SK-N-MC (cell line): ENCODE measurements around the gene SMC5.

ENCODE experiments used
- DNase-seq: peaks from one replicate; pipeline ENCODE4 v3.0.0-alpha.2; 2011; ENCODE audit warnings: low read depth, low spot score
- H3K27ac ChIP-seq: fragments of 200-600 bp; sonication (generic); 2 replicates; pipeline ENCODE4 v1.5.1; 2016; ENCODE audit warnings: mixed run types
- H3K36me3 ChIP-seq: fragments of 200-600 bp; sonication (generic); 2 replicates; pipeline ENCODE4 v1.6.1; 2017; ENCODE audit warnings: antibody characterized with exemption, low read length, mixed read lengths; ENCODE audit not compliant: insufficient read depth
- H3K4me3 ChIP-seq: fragments of 200-600 bp; sonication (generic); 2 replicates; pipeline ENCODE4 v1.5.1; 2016
- H3K9ac ChIP-seq: fragments of 200-600 bp; sonication (generic); 2 replicates; pipeline ENCODE4 v1.8.0; 2017; ENCODE audit warnings: mixed run types, mixed read lengths; ENCODE audit not compliant: insufficient read length
- H3K9me3 ChIP-seq: fragments of 200-600 bp; sonication (generic); 2 replicates; pipeline ENCODE4 v1.6.1; 2017; ENCODE audit warnings: low read depth, mild to moderate bottlenecking, antibody characterized with exemption, low read length, moderate library complexity, mixed read lengths
- EZH2 ChIP-seq: fragments of 200-600 bp; sonication (generic); IDR thresholded peaks from one replicate; pipeline ENCODE4 v1.6.1; 2017; ENCODE audit warnings: antibody characterized with exemption
- FOXP2 ChIP-seq: optimal IDR thresholded peaks from 2 replicates; pipeline ENCODE3; 2011; ENCODE audit warnings: mild to moderate bottlenecking, moderate library complexity; ENCODE audit not compliant: insufficient read depth; ENCODE audit errors: extremely low read length, control extremely low read depth
- POLR2AphosphoS5 ChIP-seq: IDR thresholded peaks from 2 replicates; pipeline ENCODE4 v1.6.1; 2012; ENCODE audit warnings: mild to moderate bottlenecking, low read depth, low read length, borderline replicate concordance

SMC5 gene

DNA sequence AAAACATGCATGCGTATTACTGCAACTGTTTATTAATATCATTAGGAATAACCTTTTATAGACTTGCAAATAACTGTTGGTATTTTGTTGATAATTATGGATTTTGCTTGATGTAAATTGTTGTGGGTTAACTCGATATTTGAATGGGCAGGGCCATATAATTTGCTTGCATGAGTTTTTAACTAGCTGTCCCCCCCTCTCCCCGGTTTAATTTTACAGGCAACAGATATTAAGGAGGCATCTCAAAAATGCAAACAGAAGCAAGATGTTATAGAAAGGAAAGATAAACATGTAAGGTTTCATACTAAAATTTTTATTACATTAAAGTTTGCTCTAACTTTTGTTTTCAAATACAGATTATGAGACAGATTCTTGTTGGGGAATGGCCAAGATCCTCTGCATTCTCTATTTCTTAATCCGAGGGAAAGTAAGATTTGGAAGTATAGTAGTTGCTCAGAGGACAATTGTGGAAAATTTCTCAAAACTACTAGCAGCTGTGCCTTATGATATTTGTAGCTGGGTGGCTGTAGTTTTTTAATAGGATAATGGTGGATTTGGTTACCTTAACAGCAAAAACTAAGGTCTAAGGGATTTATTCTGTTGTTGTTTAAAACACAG is 27.3 kb downstream of the SMC5 start:
- TF ChIP-seq FOXP2 (no peak), EZH2 (no peak), POLR2AphosphoS5 (no peak)
- Histone ChIP-seq H3K4me3 (no peak overlapping the region), H3K27ac (no peak overlapping the region), H3K9me3 (no peaks in the 10 kb centered on the region), H3K9ac (no peak overlapping the region), H3K36me3 (peaks cover 57% of the 10 kb centered on the region)
- DNase-seq: no peak

GRCh38 chr9:70290626-70291025 is 31.8 kb downstream of the SMC5 start:
- Histone ChIP-seq H3K9ac (no peak overlapping the region), H3K4me3 (no peak overlapping the region), H3K36me3 (peaks cover 67% of the 10 kb centered on the region), H3K9me3 (peaks cover 11% of the 10 kb centered on the region; the same call in 1 of the 2 replicates), H3K27ac (no peak overlapping the region)
- TF ChIP-seq EZH2 (no peak), FOXP2 (no peak), POLR2AphosphoS5 (no peak)
- no peak for DNase-seq

DNA sequence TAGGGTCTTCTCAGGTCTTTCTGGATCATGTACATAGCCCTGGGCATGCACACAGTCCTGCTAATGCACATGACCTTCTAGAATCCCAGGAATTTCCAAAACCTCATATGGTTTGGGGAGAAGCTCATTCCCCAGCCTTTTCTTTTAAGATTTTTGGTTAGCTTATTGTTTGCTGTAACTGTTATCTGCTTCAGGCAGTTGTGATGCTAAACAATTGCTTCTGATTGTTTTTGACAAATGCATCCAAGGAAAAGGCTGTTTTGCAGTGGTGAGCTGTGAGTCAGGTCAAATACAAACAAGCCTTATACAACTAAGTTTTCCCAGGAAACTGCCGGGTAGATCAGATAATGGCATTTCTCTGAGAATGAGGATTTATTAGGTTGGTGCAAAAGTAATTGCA is 32.7 kb downstream of the SMC5 start:
- H3K9me3 ChIP-seq: peaks cover 11% of the 10 kb centered on the region; the same call in 1 of the 2 replicates
- no peak overlapping the region for H3K27ac ChIP-seq
- no peak overlapping the region for H3K4me3 ChIP-seq
- H3K36me3 ChIP-seq: peaks cover 66% of the 10 kb centered on the region
- H3K9ac ChIP-seq: no peak overlapping the region
- no peak for DNase-seq
- TF ChIP-seq FOXP2 (no peak), EZH2 (no peak), POLR2AphosphoS5 (no peak)

DNA sequence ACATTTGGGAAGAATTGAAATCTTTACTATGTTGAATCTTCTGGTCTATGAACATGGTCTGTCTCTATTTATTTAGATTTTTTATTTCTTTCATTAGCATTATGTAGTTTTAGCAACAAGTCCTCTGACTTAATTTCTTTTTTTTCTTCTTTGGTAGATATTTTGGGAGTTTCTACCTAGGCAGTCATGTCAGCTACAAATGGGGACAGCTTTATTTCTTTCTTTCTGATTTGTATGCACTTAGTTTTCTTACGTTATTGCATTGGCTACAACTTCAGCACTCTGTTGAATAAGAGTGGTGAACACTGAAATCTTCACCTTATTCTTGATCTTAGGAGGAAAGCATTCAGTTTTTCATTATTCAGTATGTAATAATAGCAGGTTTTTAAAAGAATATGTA is 33.5 kb downstream of the SMC5 start:
- H3K36me3 ChIP-seq: peaks cover 67% of the 10 kb centered on the region
- H3K9ac ChIP-seq: no peak overlapping the region
- no peak for DNase-seq
- H3K9me3 ChIP-seq: peaks cover 11% of the 10 kb centered on the region; the same call in 1 of the 2 replicates
- TF ChIP-seq FOXP2 (no peak), POLR2AphosphoS5 (no peak), EZH2 (no peak)
- H3K27ac ChIP-seq: no peak overlapping the region
- H3K4me3 ChIP-seq: no peak overlapping the region

GRCh38 chr9:70293214-70293613 is 34.4 kb downstream of the SMC5 start:
- Histone ChIP-seq H3K9ac (no peak overlapping the region), H3K36me3 (peaks cover 73% of the 10 kb centered on the region), H3K9me3 (peaks cover 11% of the 10 kb centered on the region; the same call in 1 of the 2 replicates), H3K4me3 (no peak overlapping the region), H3K27ac (no peak overlapping the region)
- no peak for TF ChIP-seq EZH2
- no peak for DNase-seq

DNA sequence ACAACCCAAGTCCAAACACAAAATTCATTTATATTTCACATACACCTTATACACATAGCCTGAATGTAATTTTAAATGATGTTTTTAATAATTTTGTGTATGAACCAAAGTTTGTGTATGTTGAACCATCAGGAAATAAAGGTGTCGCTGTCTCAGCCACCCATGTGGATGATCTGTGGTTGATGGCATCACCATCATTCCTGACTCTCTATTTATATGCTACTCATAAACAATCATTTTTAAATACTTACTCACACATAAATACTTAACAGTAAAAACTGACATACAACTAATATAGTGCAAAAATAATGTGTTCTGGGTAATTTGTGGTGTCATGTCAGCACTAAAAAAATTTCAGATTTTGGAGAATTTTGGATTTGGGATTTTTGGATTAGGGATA is 38.4 kb downstream of the SMC5 start:
- no peak for TF ChIP-seq FOXP2
- TF ChIP-seq POLR2AphosphoS5: no peak
- no peak for TF ChIP-seq EZH2
- H3K9ac ChIP-seq: no peak overlapping the region
- H3K4me3 ChIP-seq: no peak overlapping the region
- no peak overlapping the region for H3K27ac ChIP-seq
- no peak for DNase-seq
- H3K9me3 ChIP-seq: peaks cover 2% of the 10 kb centered on the region; the same call in 1 of the 2 replicates
- peaks cover 82% of the 10 kb centered on the region for H3K36me3 ChIP-seq

DNA sequence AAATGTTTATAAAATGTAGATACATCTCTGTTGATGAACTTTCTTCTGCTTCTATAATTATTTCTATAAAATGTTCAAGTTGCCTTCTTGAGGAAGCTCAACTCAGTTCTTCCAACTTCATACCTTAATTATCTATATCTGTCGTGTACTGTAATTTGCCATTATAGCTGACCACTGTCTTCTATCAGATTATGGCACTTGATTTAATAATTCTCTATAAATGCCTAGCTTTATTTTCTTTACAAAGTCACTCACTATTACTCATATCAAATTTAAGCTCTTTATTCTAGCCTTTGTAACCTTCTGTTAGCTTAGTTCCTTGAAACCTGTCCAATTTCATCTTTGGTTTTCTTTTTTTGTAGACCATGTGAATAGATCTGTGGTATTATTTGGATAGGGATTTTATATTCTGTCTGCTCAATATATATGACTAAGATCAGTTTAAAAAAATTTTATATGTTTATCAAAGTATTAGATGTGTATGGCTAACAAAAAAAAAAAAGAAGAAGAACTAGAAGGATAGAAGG is 39.5 kb downstream of the SMC5 start:
- Histone ChIP-seq H3K36me3 (peaks cover 70% of the 10 kb centered on the region), H3K9ac (no peak overlapping the region), H3K27ac (no peak overlapping the region), H3K4me3 (no peak overlapping the region), H3K9me3 (no peaks in the 10 kb centered on the region)
- no peak for DNase-seq
- TF ChIP-seq POLR2AphosphoS5 (no peak), EZH2 (no peak), FOXP2 (no peak)

- Histone ChIP-seq H3K9me3 (no peaks in the 10 kb centered on the region), H3K9ac (no peak overlapping the region), H3K27ac (no peak overlapping the region), H3K4me3 (no peak overlapping the region), H3K36me3 (peaks cover 56% of the 10 kb centered on the region)
- TF ChIP-seq FOXP2 (no peak), EZH2 (no peak), POLR2AphosphoS5 (no peak)
- no peak for DNase-seq
These were observed 44.5 kb downstream of the SMC5 start for GRCh38 chr9:70303268-70303667.

GRCh38 chr9:70304810-70305209 is 46.0 kb downstream of the SMC5 start:
- Histone ChIP-seq H3K9ac (no peak overlapping the region), H3K9me3 (no peaks in the 10 kb centered on the region), H3K27ac (no peak overlapping the region), H3K4me3 (no peak overlapping the region), H3K36me3 (peaks cover 57% of the 10 kb centered on the region)
- TF ChIP-seq EZH2: no peak
- TF ChIP-seq FOXP2: no peak
- no peak for TF ChIP-seq POLR2AphosphoS5
- DNase-seq: no peak
